GM18909 (cell line): ENCODE measurements around the gene PET117.
"Not testable (repeated sequence)": the region's sequence is repeated elsewhere in the genome, so short reads cannot be mapped to it uniquely, and the experiment has no call there.

Experiments used
- ATAC-seq: cut with Tn5 transposase; IDR thresholded peaks from one replicate; pipeline ENCODE4 v1.9.1; 2021; ENCODE audit warnings: mild to moderate bottlenecking; ENCODE audit not compliant: unreplicated experiment, poor library complexity

Gene PET117

GRCh38 chr20:18154342-18154741, 16.7 kb downstream of the PET117 start:
- no peak for ATAC-seq

GRCh38 chr20:18156045-18156444, 18.4 kb downstream of the PET117 start:
- no peak for ATAC-seq

- ATAC-seq = no peak
These were observed 26.7 kb downstream of the PET117 start for GRCh38 chr20:18164356-18164755.

- no peak for ATAC-seq
These were observed 27.9 kb downstream of the PET117 start for GRCh38 chr20:18165553-18165952.

- ATAC-seq = no peak
These were observed 28.7 kb downstream of the PET117 start for GRCh38 chr20:18166241-18166881.

GRCh38 chr20:18166950-18167349, 29.3 kb downstream of the PET117 start:
- ATAC-seq = no peak

GRCh38 chr20:18172379-18172778, 34.7 kb downstream of the PET117 start:
- ATAC-seq = no peak

- ATAC-seq = no peak
These were observed 37.4 kb downstream of the PET117 start for GRCh38 chr20:18174906-18175683.

GRCh38 chr20:18176318-18176785, 38.7 kb downstream of the PET117 start:
- no peak for ATAC-seq

- not testable (repeated sequence) for ATAC-seq
These were observed 42.7 kb downstream of the PET117 start for GRCh38 chr20:18180366-18180765.

- ATAC-seq = no peak
These were observed 43.2 kb downstream of the PET117 start for GRCh38 chr20:18180815-18181214.

GRCh38 chr20:18187020-18187419, 49.4 kb downstream of the PET117 start:
- no peak for ATAC-seq

GRCh38 chr20:18188434-18188833, 50.8 kb downstream of the PET117 start:
- no peak for ATAC-seq

GRCh38 chr20:18190338-18191233, 52.9 kb downstream of the PET117 start:
- no peak for ATAC-seq

GRCh38 chr20:18191306-18191705, 53.6 kb downstream of the PET117 start:
- ATAC-seq = no peak
